HG03354 (cell line): Measurements from ENCODE around the gene DYNC1H1.
"Not testable (repeated sequence)": the region's sequence is repeated elsewhere in the genome, so short reads cannot be mapped to it uniquely, and the experiment has no call there.

Experiments used
- ATAC-seq: cut with Tn5 transposase; IDR thresholded peaks from one replicate; pipeline ENCODE4 v1.9.1; 2021; ENCODE audit warnings: mild to moderate bottlenecking; ENCODE audit not compliant: unreplicated experiment, poor library complexity, severe bottlenecking

The DYNC1H1 gene

GRCh38 chr14:101961011-101961721, 3.2 kb upstream of the DYNC1H1 start:
- no peak for ATAC-seq

- no peak for ATAC-seq
Measured at GRCh38 chr14:101961746-101962502, 2.4 kb upstream of the DYNC1H1 start.

GRCh38 chr14:101962503-101962874, 1.9 kb upstream of the DYNC1H1 start:
- ATAC-seq = no peak

GRCh38 chr14:101963052-101963451, 1.3 kb upstream of the DYNC1H1 start:
- ATAC-seq = no peak

- ATAC-seq = no peak
Measured at GRCh38 chr14:101963656-101964296, 597 bp upstream of the DYNC1H1 start.

GRCh38 chr14:101965181-101965544, 790 bp downstream of the DYNC1H1 start:
- ATAC-seq = peak; percentile 45

GRCh38 chr14:101965770-101966722, 1.7 kb downstream of the DYNC1H1 start:
- no peak for ATAC-seq

- no peak for ATAC-seq
Measured at GRCh38 chr14:101966742-101967141, 2.4 kb downstream of the DYNC1H1 start.

- no peak for ATAC-seq
Measured at GRCh38 chr14:101968186-101968585, 3.8 kb downstream of the DYNC1H1 start.

- ATAC-seq = no peak
Measured at GRCh38 chr14:101969481-101969880, 5.1 kb downstream of the DYNC1H1 start.

GRCh38 chr14:101970830-101971400, 6.5 kb downstream of the DYNC1H1 start:
- no peak for ATAC-seq

- not testable (repeated sequence) for ATAC-seq
Measured at GRCh38 chr14:101971458-101971857, 7.1 kb downstream of the DYNC1H1 start.

- no peak for ATAC-seq
Measured at GRCh38 chr14:101972126-101972866, 7.9 kb downstream of the DYNC1H1 start.

- ATAC-seq = no peak
Measured at GRCh38 chr14:101973356-101973755, 9.0 kb downstream of the DYNC1H1 start.

- ATAC-seq = no peak
Measured at GRCh38 chr14:101975231-101975630, 10.9 kb downstream of the DYNC1H1 start.

GRCh38 chr14:101977311-101978071, 13.1 kb downstream of the DYNC1H1 start:
- ATAC-seq = no peak

- no peak for ATAC-seq
Measured at GRCh38 chr14:101979666-101980065, 15.3 kb downstream of the DYNC1H1 start.

- no peak for ATAC-seq
Measured at GRCh38 chr14:101980251-101980650, 15.9 kb downstream of the DYNC1H1 start.
